Gastrocnemius medialis (tissue), 4 donors: ENCODE results near the gene HOXC6.
A peak's percentile ranks its signal among the peaks of the same experiment; 100 is the strongest.

Experiments used
- CTCF ChIP-seq, 5 experiments: fragments of 450-650 bp in 3 of 5; fragments of 200-600 bp in 2 of 5; sonication (generic) in 2 of 5; IDR thresholded peaks in 4 of 5; conservative IDR thresholded peaks in 1 of 5; 1 replicate in 4 of 5; 2 replicates in 1 of 5; pipeline ENCODE4 v1.5.1; 2016 to 2019; ENCODE audit warnings: antibody characterized with exemption in 5 of 5, mild to moderate bottlenecking in 3 of 5, moderate library complexity in 3 of 5
- POLR2A ChIP-seq, 2 donors: fragments of 450-650 bp; IDR thresholded peaks; one replicate each; pipeline ENCODE4 v1.6.1; 2017; ENCODE audit warnings: antibody characterized with exemption in 2 of 2, mild to moderate bottlenecking in 2 of 2, moderate library complexity in 2 of 2

GRCh38 chr12:53989227-53990113 lies 38.8 kb upstream of the HOXC6 start:
- TF ChIP-seq CTCF (IDR thresholded peaks at IDR 0.05 in 4 of 5, conservative IDR thresholded peaks at IDR 0.05 in 1 of 5) (peak in 4 of 5 experiments; percentile 3 to 48 (median 28)), POLR2A (IDR thresholded peaks at IDR 0.05) (no peak)
